Measurements from ENCODE around the gene SPI1.
A peak's percentile ranks its signal among the peaks of the same experiment; 100 is the strongest.

The SPI1 gene

DNA sequence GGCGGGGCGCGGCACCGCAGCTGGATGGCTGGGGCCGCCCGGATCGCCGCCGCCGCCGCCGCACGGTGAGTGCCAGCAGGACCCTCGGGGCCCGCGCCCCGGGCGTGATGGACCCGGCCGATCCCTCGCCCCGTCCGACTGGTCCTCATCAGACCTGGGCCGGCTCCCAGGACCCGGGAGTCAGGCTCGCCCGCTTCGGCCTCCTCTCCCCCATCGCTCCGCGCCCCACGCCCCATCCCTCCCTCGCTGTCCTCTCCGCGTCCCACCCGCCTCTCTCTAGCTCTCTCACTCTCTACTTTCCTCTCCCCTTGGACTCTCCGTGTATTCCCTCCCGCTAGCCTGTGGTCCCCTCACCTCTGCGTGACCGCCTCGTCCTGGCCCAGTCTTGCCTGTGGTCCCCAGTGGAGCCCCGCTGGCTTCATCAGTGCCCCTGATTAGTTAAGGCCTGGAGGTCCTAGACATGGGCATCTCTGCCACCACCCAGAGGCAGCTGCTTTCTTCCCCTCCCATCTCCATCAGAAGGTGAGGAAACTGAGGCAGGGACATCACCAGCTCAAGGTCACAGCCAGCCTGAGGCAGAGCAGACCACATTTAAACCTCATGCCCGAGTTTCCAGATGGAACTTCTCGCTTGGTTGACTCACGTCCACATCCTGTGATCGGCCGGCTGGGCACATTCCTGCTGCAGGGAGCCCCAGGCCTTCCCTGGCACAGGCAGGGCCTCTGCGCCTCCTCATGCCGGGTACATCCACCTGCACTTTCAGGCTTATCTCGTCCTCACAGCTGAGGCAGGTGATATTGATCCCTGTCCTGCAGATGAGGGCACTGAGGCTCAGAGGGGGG, 30.5 kb upstream of the SPI1 start:
- H3K9ac ChIP-seq (ENCODE audit: insufficient read length): peak overlapping the region; percentile 75
- peak overlapping the region; percentile 74 for H3K4me3 ChIP-seq
- TF ChIP-seq EZH2 (IDR thresholded peaks at IDR 0.05) (no peak), FOXP2 (optimal IDR thresholded peaks at IDR 0.05; ENCODE audit: control extremely low read depth, extremely low read length, insufficient read depth) (no peak), POLR2AphosphoS5 (IDR thresholded peaks at IDR 0.05; ENCODE audit: borderline replicate concordance, low read depth, low read length) (no peak)
- H3K27ac ChIP-seq: no peak overlapping the region
- no peaks in the 10 kb centered on the region for H3K9me3 ChIP-seq (ENCODE audit: low read depth, low read length)
- no peaks in the 10 kb centered on the region for H3K36me3 ChIP-seq (ENCODE audit: insufficient read depth, low read length)
- no peak for DNase-seq (ENCODE audit: low read depth, low spot score)

DNA sequence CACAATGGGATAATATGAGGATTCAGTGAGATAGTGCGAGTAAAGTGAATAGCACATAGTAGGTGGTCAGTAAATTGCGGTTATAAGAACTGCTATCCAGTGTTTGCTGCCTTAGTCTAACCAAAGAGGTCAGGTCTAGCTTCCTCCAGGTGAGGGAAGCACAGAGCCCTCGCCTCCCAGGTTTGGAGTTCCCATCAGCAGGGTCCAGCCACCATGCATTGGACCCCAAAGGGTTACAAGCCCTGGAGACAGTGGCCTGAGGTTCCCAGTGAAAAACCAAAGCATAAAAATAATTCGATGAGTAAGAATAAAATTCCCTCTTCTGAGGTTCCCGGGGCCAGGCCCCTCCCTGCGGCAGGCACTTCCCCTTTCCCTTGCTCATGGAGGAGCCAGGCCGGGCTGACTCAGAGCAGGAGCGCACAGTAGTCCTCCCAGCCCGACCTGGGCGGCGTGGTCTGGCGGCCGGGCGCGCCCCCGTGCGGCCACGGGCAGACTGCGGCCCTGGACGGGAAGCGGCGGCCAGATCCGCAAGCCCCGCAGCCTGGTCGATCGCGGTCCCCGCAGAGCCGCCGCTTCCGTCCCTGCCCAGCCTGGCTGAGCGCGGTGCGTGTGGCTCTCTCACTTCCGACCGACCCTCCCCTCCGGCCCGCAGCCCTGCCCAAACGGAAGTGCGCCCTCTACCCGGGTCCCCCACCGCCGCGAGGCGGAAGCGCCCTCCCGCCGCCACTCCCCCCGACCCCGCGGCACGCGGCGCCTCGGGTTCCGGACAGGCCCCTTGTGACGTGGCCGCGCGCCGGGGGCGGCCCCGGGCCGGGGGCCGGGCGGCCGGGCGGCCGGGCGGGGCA, 29.6 kb upstream of the SPI1 start, which contains the start of gene SLC39A13:
TSS of gene SLC39A13 (plus strand) at position 845 of the 845 bp plus-strand sequence. CDS start 1,505 bp downstream, outside the sequence.
- TF ChIP-seq POLR2AphosphoS5 (IDR thresholded peaks at IDR 0.05; ENCODE audit: borderline replicate concordance, low read depth, low read length): peak; percentile 87
- no peak for TF ChIP-seq EZH2 (IDR thresholded peaks at IDR 0.05)
- no peak for TF ChIP-seq FOXP2 (optimal IDR thresholded peaks at IDR 0.05; ENCODE audit: control extremely low read depth, extremely low read length, insufficient read depth)
- no peaks in the 10 kb centered on the region for H3K36me3 ChIP-seq (ENCODE audit: insufficient read depth, low read length)
- peak within 1 kb of the TSS; percentile 78 for H3K9ac ChIP-seq (ENCODE audit: insufficient read length)
- peak; percentile 28 for DNase-seq (ENCODE audit: low read depth, low spot score)
- H3K4me3 ChIP-seq: peak within 1 kb of the TSS; percentile 97
- H3K27ac ChIP-seq: peak within 1 kb of the TSS; percentile 73
- H3K9me3 ChIP-seq (ENCODE audit: low read depth, low read length): no peaks in the 10 kb centered on the region

DNA sequence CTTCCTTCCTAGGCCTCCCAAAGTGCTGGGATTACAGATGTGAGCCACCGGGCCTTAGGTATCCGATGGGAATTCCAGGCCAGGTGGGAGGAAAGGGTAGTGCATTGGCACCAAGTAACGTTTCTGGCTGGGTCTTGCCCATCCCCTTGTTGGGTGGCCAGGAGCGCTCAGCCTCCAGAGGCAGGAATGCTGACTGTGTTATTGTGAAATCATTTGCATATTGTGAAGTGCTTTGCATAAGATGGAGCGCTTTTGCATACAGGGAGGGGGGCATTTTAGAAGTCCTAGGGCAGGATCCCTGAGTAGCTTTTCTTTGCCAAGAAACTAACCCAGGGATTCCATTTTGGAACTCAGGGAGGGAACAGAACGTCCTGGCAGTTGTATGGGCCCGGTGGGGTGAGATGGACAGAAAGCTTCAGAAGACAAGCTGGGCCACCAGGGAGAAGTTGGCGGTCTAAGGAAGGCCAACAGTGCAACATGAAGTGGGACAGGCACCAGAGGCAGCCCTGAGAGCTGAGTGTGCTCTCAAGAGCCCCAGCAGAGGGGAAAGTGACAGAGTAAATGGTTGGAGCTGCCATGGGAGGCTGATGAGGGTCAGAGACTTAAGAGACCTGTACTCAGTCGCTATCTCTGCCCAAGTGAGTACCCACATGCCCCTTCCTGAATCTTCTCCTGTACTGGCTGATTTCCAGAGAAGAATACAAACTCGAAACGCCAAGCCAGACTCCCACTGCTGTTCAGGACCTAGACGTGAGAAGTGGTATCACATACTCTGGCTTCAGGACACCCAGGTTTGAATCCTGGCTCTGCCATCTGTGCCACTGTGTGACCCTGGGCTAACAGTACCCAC, 28.8 kb upstream of the SPI1 start:
- no peak for DNase-seq (ENCODE audit: low read depth, low spot score)
- H3K9me3 ChIP-seq (ENCODE audit: low read depth, low read length): no peaks in the 10 kb centered on the region
- no peaks in the 10 kb centered on the region for H3K36me3 ChIP-seq (ENCODE audit: insufficient read depth, low read length)
- peak overlapping the region; percentile 73 for H3K27ac ChIP-seq
- H3K4me3 ChIP-seq: peak overlapping the region; percentile 97
- H3K9ac ChIP-seq (ENCODE audit: insufficient read length): peak overlapping the region; percentile 78
- TF ChIP-seq POLR2AphosphoS5 (IDR thresholded peaks at IDR 0.05; ENCODE audit: borderline replicate concordance, low read depth, low read length): no peak; the same call in 1 of the 2 replicates
- no peak for TF ChIP-seq FOXP2 (optimal IDR thresholded peaks at IDR 0.05; ENCODE audit: control extremely low read depth, extremely low read length, insufficient read depth)
- TF ChIP-seq EZH2 (IDR thresholded peaks at IDR 0.05): no peak

DNA sequence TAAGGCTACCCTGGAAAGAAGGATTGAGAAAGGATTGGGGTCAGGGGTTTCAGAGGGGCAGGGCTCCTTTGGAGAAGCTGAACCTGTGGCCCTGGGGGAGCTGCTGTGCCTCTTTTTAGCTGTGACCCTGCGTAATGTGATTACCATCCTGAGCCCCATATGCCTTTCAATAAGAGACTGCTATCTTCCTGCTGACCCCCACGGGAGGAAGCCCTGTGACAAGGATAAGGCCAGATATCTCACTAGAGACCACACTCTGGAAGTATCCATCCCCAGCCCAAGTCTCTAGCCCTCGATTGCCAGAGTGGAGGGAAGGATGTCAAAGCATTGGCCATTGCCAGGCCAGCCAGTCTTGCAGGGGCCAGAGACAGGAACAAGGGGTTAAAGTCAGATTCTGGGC, 25.2 kb upstream of the SPI1 start:
- H3K9me3 ChIP-seq (ENCODE audit: low read depth, low read length): no peaks in the 10 kb centered on the region
- H3K4me3 ChIP-seq: no peak overlapping the region
- H3K36me3 ChIP-seq (ENCODE audit: insufficient read depth, low read length): no peaks in the 10 kb centered on the region
- no peak overlapping the region for H3K27ac ChIP-seq
- no peak for DNase-seq (ENCODE audit: low read depth, low spot score)
- H3K9ac ChIP-seq (ENCODE audit: insufficient read length): no peak overlapping the region
- no peak for TF ChIP-seq EZH2 (IDR thresholded peaks at IDR 0.05)
- TF ChIP-seq FOXP2 (optimal IDR thresholded peaks at IDR 0.05; ENCODE audit: control extremely low read depth, extremely low read length, insufficient read depth): no peak
- no peak for TF ChIP-seq POLR2AphosphoS5 (IDR thresholded peaks at IDR 0.05; ENCODE audit: borderline replicate concordance, low read depth, low read length)

DNA sequence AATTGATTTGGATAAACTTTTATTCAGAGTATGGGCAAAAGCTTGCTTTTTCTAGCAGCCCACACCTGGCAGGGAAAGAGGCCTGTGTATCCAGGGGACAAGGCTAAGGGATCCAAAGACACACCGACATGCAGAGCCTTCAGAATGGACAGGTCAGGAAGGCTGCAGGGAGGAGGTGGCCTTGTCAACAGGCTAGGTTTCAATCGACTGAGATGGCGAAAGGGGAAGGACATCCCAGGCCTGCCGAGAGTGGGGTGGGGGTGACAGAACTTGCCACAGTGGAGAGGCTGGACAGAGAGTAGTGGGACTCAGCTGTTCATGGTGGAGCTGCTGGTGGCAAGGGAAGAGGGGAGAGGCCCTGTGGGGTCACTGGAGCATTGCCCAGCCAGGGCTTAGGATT, 24.8 kb upstream of the SPI1 start:
- TF ChIP-seq EZH2 (IDR thresholded peaks at IDR 0.05): no peak
- no peaks in the 10 kb centered on the region for H3K36me3 ChIP-seq (ENCODE audit: insufficient read depth, low read length)
- H3K27ac ChIP-seq: no peak overlapping the region
- no peak overlapping the region for H3K9ac ChIP-seq (ENCODE audit: insufficient read length)
- H3K4me3 ChIP-seq: no peak overlapping the region
- DNase-seq (ENCODE audit: low read depth, low spot score): no peak
- no peaks in the 10 kb centered on the region for H3K9me3 ChIP-seq (ENCODE audit: low read depth, low read length)

DNA sequence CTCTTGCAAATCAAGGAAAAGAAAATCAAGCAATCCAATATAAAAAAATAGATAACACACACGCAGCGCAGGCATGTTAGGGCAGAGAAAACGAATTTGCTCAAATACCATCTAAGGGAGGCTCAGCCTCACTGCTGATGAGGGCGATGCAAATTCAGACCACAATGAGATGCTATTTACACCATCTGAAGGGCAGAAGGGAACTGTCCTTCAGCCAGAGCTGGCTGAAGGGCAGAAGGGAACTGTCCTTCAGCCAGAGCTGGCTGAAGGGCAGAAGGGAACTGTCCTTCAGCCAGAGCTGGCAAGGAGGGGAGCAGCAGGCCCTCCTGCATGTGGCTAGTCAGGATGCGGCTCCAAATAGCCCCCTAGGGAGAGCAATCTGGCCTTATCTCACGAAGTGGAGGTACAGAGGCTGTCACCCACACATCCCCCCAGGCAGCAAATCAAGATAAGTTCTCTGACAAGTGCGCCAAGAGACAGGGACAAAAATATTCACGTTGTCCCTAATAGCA, 22.5 kb upstream of the SPI1 start:
- peak overlapping the region; percentile 82; the same call in 1 of the 2 replicates for H3K4me3 ChIP-seq

DNA sequence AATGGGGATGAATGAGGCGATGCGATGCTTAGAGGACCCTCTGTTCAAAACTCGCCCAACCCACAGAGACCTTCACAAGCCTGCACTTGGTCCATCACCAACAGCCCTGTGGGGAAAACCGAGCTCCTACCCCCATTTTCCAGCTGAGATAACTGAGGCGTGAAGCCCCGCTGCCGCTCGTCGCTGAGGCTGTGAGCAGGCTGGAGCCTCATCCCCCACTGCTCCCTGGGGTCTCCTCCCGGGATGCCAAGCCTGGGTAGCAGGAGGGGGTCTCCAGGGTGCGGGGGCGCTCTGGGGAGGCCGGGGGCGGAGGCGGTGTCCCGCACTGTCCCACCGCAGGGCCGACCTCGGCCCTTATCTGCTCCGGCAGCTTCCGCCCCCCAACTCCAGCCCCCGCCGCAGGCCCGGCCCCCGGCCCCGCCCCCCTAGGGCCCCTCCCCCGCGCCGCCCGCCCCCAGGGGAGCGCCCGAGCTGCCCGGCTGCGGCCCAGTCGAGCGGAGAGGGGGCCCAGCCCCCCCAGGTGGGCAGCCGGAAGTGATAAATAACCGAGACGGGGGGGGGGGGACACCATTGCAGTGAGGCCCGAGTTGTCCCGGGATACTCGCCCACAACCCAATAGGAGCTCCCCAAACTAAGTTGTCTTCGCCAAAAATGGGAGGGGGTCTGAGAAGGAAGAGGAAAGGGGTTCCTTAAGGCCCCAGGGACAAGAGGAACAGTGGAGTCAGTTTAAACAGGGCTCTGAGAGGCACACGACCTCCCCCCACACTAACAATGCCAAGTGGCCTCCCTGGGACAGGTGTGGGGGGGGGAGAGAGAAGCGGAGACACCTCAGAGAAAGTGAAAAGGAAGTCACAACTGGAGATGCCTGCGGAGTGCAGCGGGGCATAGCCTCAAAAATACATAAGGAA, 21.8 kb upstream of the SPI1 start:
- no peak for DNase-seq (ENCODE audit: low read depth, low spot score)
- H3K27ac ChIP-seq: peak overlapping the region; percentile 69; the same call in 1 of the 2 replicates
- H3K9ac ChIP-seq (ENCODE audit: insufficient read length): peak overlapping the region; percentile 67
- TF ChIP-seq EZH2 (IDR thresholded peaks at IDR 0.05): no peak
- 0 out of 2 replicates have a peak, but pooled peaks have one; percentile 38 for TF ChIP-seq POLR2AphosphoS5 (IDR thresholded peaks at IDR 0.05; ENCODE audit: borderline replicate concordance, low read depth, low read length)
- TF ChIP-seq FOXP2 (optimal IDR thresholded peaks at IDR 0.05; ENCODE audit: control extremely low read depth, extremely low read length, insufficient read depth): no peak
- peak overlapping the region; percentile 82 for H3K4me3 ChIP-seq
- H3K9me3 ChIP-seq (ENCODE audit: low read depth, low read length): no peaks in the 10 kb centered on the region
- H3K36me3 ChIP-seq (ENCODE audit: insufficient read depth, low read length): no peaks in the 10 kb centered on the region

More for the DNA sequence above, 22.5 kb upstream of the SPI1 start:
- no peaks in the 10 kb centered on the region for H3K36me3 ChIP-seq (ENCODE audit: insufficient read depth, low read length)
- TF ChIP-seq FOXP2 (optimal IDR thresholded peaks at IDR 0.05; ENCODE audit: control extremely low read depth, extremely low read length, insufficient read depth) (no peak), POLR2AphosphoS5 (IDR thresholded peaks at IDR 0.05; ENCODE audit: borderline replicate concordance, low read depth, low read length) (no peak), EZH2 (IDR thresholded peaks at IDR 0.05) (no peak)
- no peak overlapping the region for H3K9ac ChIP-seq (ENCODE audit: insufficient read length)
- peak overlapping the region; percentile 69 for H3K27ac ChIP-seq
- no peak for DNase-seq (ENCODE audit: low read depth, low spot score)
- no peaks in the 10 kb centered on the region for H3K9me3 ChIP-seq (ENCODE audit: low read depth, low read length)

Data from SK-N-MC (cell line).